ENCODE measurements around the gene ERICH2. TPM values are rescaled to one million over a fixed set of nuclear protein-coding genes. Genes with fewer than 3 reads are reported as not detected.

The ERICH2 gene
- total RNA-seq, 1 donor from 2014 or later = not detected

GRCh38 chr2:170778900-170779299, 8.7 kb downstream of the ERICH2 start:
- Histone ChIP-seq H3K9me3 (no peaks in the 10 kb centered on the region), H3K36me3 (no peaks in the 10 kb centered on the region), H3K4me3 (no peak overlapping the region), H3K4me1 (no peaks in the 10 kb centered on the region), H3K27ac (no peak overlapping the region), H3K27me3 (no peaks in the 10 kb centered on the region)
- no peak for TF ChIP-seq CTCF (IDR thresholded peaks at IDR 0.05)
- DNase-seq (ENCODE audit: low spot score in 2 of 2) = no peak
- intact Hi-C loops (cut with DNase I) = no loop called here

DNA sequence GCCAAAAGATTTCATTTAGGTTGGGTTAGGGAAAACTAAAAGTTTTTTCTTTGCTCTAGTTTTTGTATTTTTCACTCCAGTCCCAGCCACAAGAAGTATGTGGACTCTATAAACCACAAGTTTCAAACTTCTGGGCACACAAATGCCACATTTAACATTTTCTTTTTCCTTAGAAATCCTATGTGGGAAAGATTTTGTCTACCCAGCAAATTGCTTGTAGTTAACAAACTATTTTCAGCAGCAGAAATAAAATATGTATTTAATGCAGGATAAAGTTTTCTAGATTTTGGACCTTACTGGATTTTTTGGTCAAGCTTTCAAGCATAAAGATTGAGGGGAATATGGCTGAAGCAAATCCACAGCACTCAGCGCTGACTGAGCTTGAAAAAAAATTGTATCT, 9.1 kb downstream of the ERICH2 start:
- Histone ChIP-seq H3K27me3 (no peaks in the 10 kb centered on the region), H3K36me3 (no peaks in the 10 kb centered on the region), H3K9me3 (no peaks in the 10 kb centered on the region), H3K4me1 (no peaks in the 10 kb centered on the region), H3K4me3 (no peak overlapping the region), H3K27ac (no peak overlapping the region)
- DNase-seq (ENCODE audit: low spot score in 2 of 2) = no peak
- TF ChIP-seq CTCF (IDR thresholded peaks at IDR 0.05) = no peak
- intact Hi-C loops (cut with DNase I) = no loop called here

- TF ChIP-seq CTCF (IDR thresholded peaks at IDR 0.05) = no peak
- Histone ChIP-seq H3K4me3 (no peak overlapping the region), H3K4me1 (no peaks in the 10 kb centered on the region), H3K27me3 (no peaks in the 10 kb centered on the region), H3K9me3 (no peaks in the 10 kb centered on the region), H3K36me3 (no peaks in the 10 kb centered on the region), H3K27ac (no peak overlapping the region)
- intact Hi-C loops (cut with DNase I) = no loop called here
- no peak for DNase-seq (ENCODE audit: low spot score in 2 of 2)
These were observed 12.5 kb downstream of the ERICH2 start for GRCh38 chr2:170782673-170783072.

DNA sequence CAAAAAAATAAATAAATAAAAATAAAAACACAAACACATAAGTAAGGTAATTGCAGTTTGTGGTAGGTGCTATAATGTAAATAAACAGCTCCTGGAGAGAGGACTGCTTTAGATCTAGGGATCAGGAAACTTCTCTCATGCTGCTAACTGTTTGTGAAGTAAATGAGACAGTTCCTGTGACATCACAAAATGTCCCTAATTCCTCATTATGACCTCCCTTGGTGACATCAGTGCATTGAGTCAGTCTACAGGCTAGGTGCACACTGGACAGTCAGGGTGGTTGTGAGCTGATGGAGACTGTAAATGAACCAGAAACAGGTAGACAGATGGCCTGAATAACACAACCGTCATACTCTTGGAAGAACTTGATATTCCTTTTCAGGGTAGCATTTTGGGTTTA, 13.4 kb downstream of the ERICH2 start:
- intact Hi-C loops (cut with DNase I) = no loop called here
- no peak for DNase-seq (ENCODE audit: low spot score in 2 of 2)
- Histone ChIP-seq H3K4me3 (no peak overlapping the region), H3K4me1 (no peaks in the 10 kb centered on the region), H3K9me3 (no peaks in the 10 kb centered on the region), H3K27ac (no peak overlapping the region), H3K27me3 (no peaks in the 10 kb centered on the region), H3K36me3 (no peaks in the 10 kb centered on the region)
- no peak for TF ChIP-seq CTCF (IDR thresholded peaks at IDR 0.05)

GRCh38 chr2:170798996-170799395, 28.8 kb downstream of the ERICH2 start:
- Histone ChIP-seq H3K27me3 (no peaks in the 10 kb centered on the region), H3K36me3 (no peaks in the 10 kb centered on the region), H3K27ac (no peak overlapping the region), H3K4me1 (no peaks in the 10 kb centered on the region), H3K4me3 (no peak overlapping the region), H3K9me3 (no peaks in the 10 kb centered on the region)
- DNase-seq (ENCODE audit: low spot score in 2 of 2) = no peak
- intact Hi-C loops (cut with DNase I) = no loop called here
- no peak for TF ChIP-seq CTCF (IDR thresholded peaks at IDR 0.05)

- no peak for DNase-seq (ENCODE audit: low spot score in 2 of 2)
- TF ChIP-seq CTCF (IDR thresholded peaks at IDR 0.05) = no peak
- no peak overlapping the region for H3K4me3 ChIP-seq
- H3K36me3 ChIP-seq = no peaks in the 10 kb centered on the region
- no peaks in the 10 kb centered on the region for H3K27me3 ChIP-seq
- no peak overlapping the region for H3K27ac ChIP-seq
- intact Hi-C loops (cut with DNase I) = no loop called here
- no peaks in the 10 kb centered on the region for H3K9me3 ChIP-seq
- no peaks in the 10 kb centered on the region for H3K4me1 ChIP-seq
These were observed 36.4 kb downstream of the ERICH2 start for GRCh38 chr2:170806548-170806947.

Measured in ascending aorta (tissue), 2 donors.